ENCODE measurements around the gene CRNKL1.

The CRNKL1 gene

GRCh38 chr20:20052074-20052970 is at the start of gene CRNKL1, which contains the start of gene CFAP61:
TSS of gene CRNKL1 (minus strand) at chr20:20052466. CDS start at chr20:20052342, 124 bp downstream.
TSS of gene CFAP61 (plus strand) at chr20:20052532. CDS start at chr20:20056654, 4,122 bp downstream.
- peak; percentile 96 for DNase-seq

- no peak for DNase-seq
Measured at GRCh38 chr20:20100881-20101280, 48.6 kb upstream of the CRNKL1 start.

- DNase-seq, result no peak
Measured at GRCh38 chr20:20096421-20096820, 44.2 kb upstream of the CRNKL1 start.

GRCh38 chr20:20095114-20095872 is 43.0 kb upstream of the CRNKL1 start:
- no peak for DNase-seq

- DNase-seq, result no peak
Measured at GRCh38 chr20:20094410-20094809, 42.1 kb upstream of the CRNKL1 start.

GRCh38 chr20:20092827-20093226 is 40.6 kb upstream of the CRNKL1 start:
- no peak for DNase-seq

GRCh38 chr20:20089939-20090338 is 37.7 kb upstream of the CRNKL1 start:
- no peak for DNase-seq

- DNase-seq, result no peak
Measured at GRCh38 chr20:20089018-20089417, 36.8 kb upstream of the CRNKL1 start.

- DNase-seq, result no peak
Measured at GRCh38 chr20:20085812-20086211, 33.5 kb upstream of the CRNKL1 start.

GRCh38 chr20:20085071-20085470 is 32.8 kb upstream of the CRNKL1 start:
- DNase-seq, result no peak

GRCh38 chr20:20084296-20084752 is 32.1 kb upstream of the CRNKL1 start:
- DNase-seq, result no peak

GRCh38 chr20:20083807-20084206 is 31.5 kb upstream of the CRNKL1 start:
- no peak for DNase-seq

- no peak for DNase-seq
Measured at GRCh38 chr20:20079102-20079784, 27.0 kb upstream of the CRNKL1 start.

GRCh38 chr20:20078041-20078440 is 25.8 kb upstream of the CRNKL1 start:
- DNase-seq, result no peak

- no peak for DNase-seq
Measured at GRCh38 chr20:20076297-20077065, 24.2 kb upstream of the CRNKL1 start.

- no peak for DNase-seq
Measured at GRCh38 chr20:20075032-20075431, 22.8 kb upstream of the CRNKL1 start.

GRCh38 chr20:20073801-20074371 is 21.6 kb upstream of the CRNKL1 start:
- no peak for DNase-seq

GRCh38 chr20:20070871-20071726 is 18.8 kb upstream of the CRNKL1 start:
- DNase-seq, result no peak

- no peak for DNase-seq
Measured at GRCh38 chr20:20065361-20065760, 13.1 kb upstream of the CRNKL1 start.

GRCh38 chr20:20063941-20064702 is 11.9 kb upstream of the CRNKL1 start:
- DNase-seq, result no peak
